CD4-positive, alpha-beta T cell (primary cell): ENCODE results near the gene PKDCC. TPM values are rescaled to one million over a fixed set of nuclear protein-coding genes. Genes with fewer than 3 reads are reported as not detected.

Experiments used
- ATAC-seq: fragments of 200-7000 bp; cut with Tn5 transposase; one replicate; pipeline ENCODE4 v1.10.0; 2022; ENCODE audit warnings: mild to moderate bottlenecking; ENCODE audit not compliant: poor library complexity
- CTCF ChIA-PET: fragments of 350-600 bp; sonication (Branson Sonifier 250); formaldehyde crosslinking; loops from one replicate; lab custom pipeline; 2021; ENCODE audit warnings: antibody characterized with exemption, inconsistent platforms; lab: Charles Lee
- POLR2A ChIA-PET: fragments of 350-600 bp; sonication (Branson Sonifier 250); formaldehyde crosslinking; loops from one replicate; lab custom pipeline; 2021; ENCODE audit warnings: antibody characterized with exemption, inconsistent platforms; lab: Charles Lee
- DNase-seq, 14 experiments: peaks; one replicate each; pipeline ENCODE4 v3.0.0-alpha.2; 2013 to 2020; ENCODE audit warnings: mixed read lengths in 2 of 14
- H3K27ac ChIP-seq, 2 donors: one replicate each; pipeline versions ENCODE4 v1.5.1 to v1.7.0; 2013; ENCODE audit warnings: low read length in 2 of 2, low read depth in 1 of 2, mild to moderate bottlenecking in 1 of 2
- H3K27me3 ChIP-seq, 2 experiments: 1 replicate in 1 of 2; 2 replicates in 1 of 2; pipeline versions ENCODE4 v1.6.1 to v1.7.0; 2013; ENCODE audit warnings: low read length in 2 of 2, control low read depth in 1 of 2, mild to moderate bottlenecking in 1 of 2, moderate library complexity in 1 of 2; ENCODE audit not compliant: insufficient read depth in 2 of 2, control insufficient read depth in 1 of 2
- H3K36me3 ChIP-seq: one replicate; pipeline ENCODE4 v1.6.1; 2013; ENCODE audit warnings: low read length, control low read depth; ENCODE audit not compliant: insufficient read depth
- H3K4me1 ChIP-seq: one replicate; pipeline ENCODE4 v1.6.1; 2013; ENCODE audit warnings: low read length, control low read depth; ENCODE audit not compliant: insufficient read depth
- H3K4me3 ChIP-seq: one replicate; pipeline ENCODE4 v1.5.1; 2013; ENCODE audit warnings: mild to moderate bottlenecking, low read length, moderate library complexity
- H3K9me3 ChIP-seq, 2 experiments: 1 replicate in 1 of 2; 2 replicates in 1 of 2; pipeline versions ENCODE4 v1.6.1 to v1.7.0; 2013; ENCODE audit warnings: low read length in 2 of 2, mild to moderate bottlenecking in 2 of 2, control low read depth in 1 of 2, moderate library complexity in 1 of 2; ENCODE audit not compliant: control insufficient read depth in 1 of 2, insufficient read depth in 1 of 2
- H3K27ac Mint-ChIP-seq: one replicate; pipeline ENCODE4 v1.8.0; 2020; ENCODE audit warnings: mixed read lengths
- H3K27me3 Mint-ChIP-seq: one replicate; pipeline ENCODE4 v1.8.0; 2021; ENCODE audit warnings: mixed read lengths
- H3K36me3 Mint-ChIP-seq: one replicate; pipeline ENCODE4 v1.8.0; 2021; ENCODE audit warnings: low read depth, mixed read lengths
- H3K4me1 Mint-ChIP-seq: one replicate; pipeline ENCODE4 v1.8.0; 2021; ENCODE audit warnings: low read depth, mixed read lengths
- H3K4me3 Mint-ChIP-seq: one replicate; pipeline ENCODE4 v1.8.0; 2020; ENCODE audit warnings: mild to moderate bottlenecking, mixed read lengths
- H3K9me3 Mint-ChIP-seq: one replicate; pipeline ENCODE4 v1.8.0; 2020; ENCODE audit warnings: mixed read lengths
- intact Hi-C, 2 experiments: fragments of 100-400 bp; cut with DNase I in 1 of 2; cut with micrococcal nuclease in 1 of 2; formaldehyde crosslinking; loops; one replicate each; pipeline versions ENCODE4 v1.15.1 to v1.9.0; 2023 to 2025; cut with DNase I, micrococcal nuclease
- total RNA-seq, 174 experiments: library from RNA in 2 of 174; stranded (reverse) in 2 of 174; gene quantifications; one replicate each; pipeline ENCODE4 v1.2.3 and lab custom pipeline; 2021 to 2026
- TF ChIP-seq, protein P1 (sequence below): fragments of 200-600 bp; IDR thresholded peaks from one replicate; pipeline ENCODE4 v1.8.0; 2022; ENCODE audit warnings: antibody characterized with exemption, mild to moderate bottlenecking

The PKDCC gene
- total RNA-seq, 2 experiments from 2014 or later: not detected

GRCh38 chr2:42102024-42102590 is 54.3 kb downstream of the PKDCC start:
- H3K27me3 ChIP-seq: no peaks in the 10 kb centered on the region
- ChIA-PET POLR2A (interaction anchor here (0.6 to 14.3 kb wide), 12 partner anchors 13 to 708 kb away, joined by 3 to 255 read pairs (median 5); partner anchors contain the start of gene EML4), CTCF (interaction anchor here (1.5 kb wide), 1 partner anchor 31 kb away, joined by 5 read pairs; no protein-coding TSS in a partner anchor)
- Mint-ChIP-seq H3K27ac (no peak overlapping the region), H3K27me3 (no peaks in the 10 kb centered on the region), H3K4me3 (peak overlapping the region; percentile 88), H3K36me3 (peaks cover 7% of the 10 kb centered on the region), H3K4me1 (peaks cover 37% of the 10 kb centered on the region), H3K9me3 (no peaks in the 10 kb centered on the region)
- no peaks in the 10 kb centered on the region for H3K36me3 ChIP-seq
- H3K4me3 ChIP-seq: peak overlapping the region; percentile 51
- H3K27ac ChIP-seq: peak overlapping the region; percentile 99 to 100
- TF ChIP-seq, protein P1, sequence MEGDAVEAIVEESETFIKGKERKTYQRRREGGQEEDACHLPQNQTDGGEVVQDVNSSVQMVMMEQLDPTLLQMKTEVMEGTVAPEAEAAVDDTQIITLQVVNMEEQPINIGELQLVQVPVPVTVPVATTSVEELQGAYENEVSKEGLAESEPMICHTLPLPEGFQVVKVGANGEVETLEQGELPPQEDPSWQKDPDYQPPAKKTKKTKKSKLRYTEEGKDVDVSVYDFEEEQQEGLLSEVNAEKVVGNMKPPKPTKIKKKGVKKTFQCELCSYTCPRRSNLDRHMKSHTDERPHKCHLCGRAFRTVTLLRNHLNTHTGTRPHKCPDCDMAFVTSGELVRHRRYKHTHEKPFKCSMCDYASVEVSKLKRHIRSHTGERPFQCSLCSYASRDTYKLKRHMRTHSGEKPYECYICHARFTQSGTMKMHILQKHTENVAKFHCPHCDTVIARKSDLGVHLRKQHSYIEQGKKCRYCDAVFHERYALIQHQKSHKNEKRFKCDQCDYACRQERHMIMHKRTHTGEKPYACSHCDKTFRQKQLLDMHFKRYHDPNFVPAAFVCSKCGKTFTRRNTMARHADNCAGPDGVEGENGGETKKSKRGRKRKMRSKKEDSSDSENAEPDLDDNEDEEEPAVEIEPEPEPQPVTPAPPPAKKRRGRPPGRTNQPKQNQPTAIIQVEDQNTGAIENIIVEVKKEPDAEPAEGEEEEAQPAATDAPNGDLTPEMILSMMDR: no peak
- peaks cover 98% of the 10 kb centered on the region for H3K4me1 ChIP-seq
- DNase-seq (peak; percentile 86 to 98 (median 92)), ATAC-seq (peak; percentile 72)
- peaks cover 0 to 4% of the 10 kb centered on the region in 2 experiments for H3K9me3 ChIP-seq
- intact Hi-C loops: loop anchor here (1.0 to 10.0 kb wide), 5 partner anchors 22 to 1035 kb away; partner anchors contain the start of genes COX7A2L (in 1 of the 2) and EML4 (in 1 of the 2)

- TF ChIP-seq, protein P1: no peak
- Histone ChIP-seq H3K4me1 (peaks cover 98% of the 10 kb centered on the region), H3K9me3 (peaks cover 0 to 4% of the 10 kb centered on the region in 2 experiments), H3K4me3 (peak overlapping the region; percentile 51), H3K36me3 (no peaks in the 10 kb centered on the region), H3K27me3 (no peaks in the 10 kb centered on the region), H3K27ac (peak overlapping the region; percentile 99 to 100)
- no peaks in the 10 kb centered on the region for H3K9me3 Mint-ChIP-seq
- H3K4me3 Mint-ChIP-seq: peak overlapping the region; percentile 88
- H3K4me1 Mint-ChIP-seq: peaks cover 30% of the 10 kb centered on the region
- DNase-seq (peak in 10 of 14 experiments; percentile 23 to 74 (median 39)), ATAC-seq (no peak)
- intact Hi-C loops: loop anchor here (1.0 to 10.0 kb wide), 5 partner anchors 21 to 1034 kb away; partner anchors contain the start of genes COX7A2L (in 1 of the 2) and EML4 (in 1 of the 2)
- no peaks in the 10 kb centered on the region for H3K27me3 Mint-ChIP-seq
- POLR2A ChIA-PET: interaction anchor here (0.8 to 14.3 kb wide), 11 partner anchors 12 to 707 kb away, joined by 3 to 255 read pairs (median 5); partner anchors contain the start of gene EML4
- CTCF ChIA-PET: interaction anchor here (0.7 to 1.5 kb wide), 2 partner anchors 30 kb away, joined by 3 to 5 read pairs; no protein-coding TSS in a partner anchor
- H3K36me3 Mint-ChIP-seq: peaks cover 7% of the 10 kb centered on the region
- H3K27ac Mint-ChIP-seq: no peak overlapping the region
Observed at GRCh38 chr2:42102591-42103450, 55.0 kb downstream of the PKDCC start.

DNA sequence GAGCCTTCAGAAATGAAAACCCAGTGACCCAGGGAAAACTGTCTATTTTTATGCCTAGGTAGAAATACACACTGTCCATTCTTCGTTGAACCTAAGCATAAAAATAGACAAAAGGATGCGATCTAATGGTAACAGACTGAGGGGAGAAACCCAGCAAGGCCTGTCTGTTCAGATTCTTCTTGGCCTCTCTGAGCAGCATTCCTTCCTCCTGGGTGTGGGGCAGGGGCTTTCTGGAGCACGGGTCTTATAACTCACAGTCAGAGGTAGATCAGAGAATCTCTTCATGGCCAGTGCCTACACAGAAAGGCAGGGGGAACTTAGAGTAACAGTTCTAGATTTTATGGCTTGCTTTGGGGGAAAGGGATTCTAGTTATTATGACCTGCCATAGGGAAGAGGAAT is 56.0 kb downstream of the PKDCC start:
- TF ChIP-seq, protein P1: no peak
- Histone ChIP-seq H3K9me3 (peaks cover 0 to 4% of the 10 kb centered on the region in 2 experiments), H3K27ac (peak overlapping the region; percentile 99 to 100), H3K27me3 (no peaks in the 10 kb centered on the region), H3K4me3 (no peak overlapping the region), H3K4me1 (peaks cover 98% of the 10 kb centered on the region), H3K36me3 (no peaks in the 10 kb centered on the region)
- POLR2A ChIA-PET: interaction anchor here (1.0 to 14.3 kb wide), 5 partner anchors 15 to 67 kb away, joined by 3 to 255 read pairs (median 180); partner anchors contain the start of gene EML4
- intact Hi-C loops: loop anchor here (5.0 to 10.0 kb wide), 2 partner anchors 261 to 1033 kb away; partner anchors contain the start of gene COX7A2L (in 1 of the 2)
- CTCF ChIA-PET: no interaction called here
- no peak overlapping the region for H3K27ac Mint-ChIP-seq
- peaks cover 7% of the 10 kb centered on the region for H3K36me3 Mint-ChIP-seq
- DNase-seq (no peak), ATAC-seq (no peak)
- H3K27me3 Mint-ChIP-seq: no peaks in the 10 kb centered on the region
- no peak overlapping the region for H3K4me3 Mint-ChIP-seq
- H3K9me3 Mint-ChIP-seq: no peaks in the 10 kb centered on the region
- H3K4me1 Mint-ChIP-seq: peaks cover 20% of the 10 kb centered on the region
